Measurements from ENCODE around the gene TM9SF4. TPM values are rescaled to one million over a fixed set of nuclear protein-coding genes. Genes with fewer than 3 reads are reported as not detected.

Gene TM9SF4
- total RNA-seq, 1 experiment from 2014 or later, result 54.4 TPM

DNA sequence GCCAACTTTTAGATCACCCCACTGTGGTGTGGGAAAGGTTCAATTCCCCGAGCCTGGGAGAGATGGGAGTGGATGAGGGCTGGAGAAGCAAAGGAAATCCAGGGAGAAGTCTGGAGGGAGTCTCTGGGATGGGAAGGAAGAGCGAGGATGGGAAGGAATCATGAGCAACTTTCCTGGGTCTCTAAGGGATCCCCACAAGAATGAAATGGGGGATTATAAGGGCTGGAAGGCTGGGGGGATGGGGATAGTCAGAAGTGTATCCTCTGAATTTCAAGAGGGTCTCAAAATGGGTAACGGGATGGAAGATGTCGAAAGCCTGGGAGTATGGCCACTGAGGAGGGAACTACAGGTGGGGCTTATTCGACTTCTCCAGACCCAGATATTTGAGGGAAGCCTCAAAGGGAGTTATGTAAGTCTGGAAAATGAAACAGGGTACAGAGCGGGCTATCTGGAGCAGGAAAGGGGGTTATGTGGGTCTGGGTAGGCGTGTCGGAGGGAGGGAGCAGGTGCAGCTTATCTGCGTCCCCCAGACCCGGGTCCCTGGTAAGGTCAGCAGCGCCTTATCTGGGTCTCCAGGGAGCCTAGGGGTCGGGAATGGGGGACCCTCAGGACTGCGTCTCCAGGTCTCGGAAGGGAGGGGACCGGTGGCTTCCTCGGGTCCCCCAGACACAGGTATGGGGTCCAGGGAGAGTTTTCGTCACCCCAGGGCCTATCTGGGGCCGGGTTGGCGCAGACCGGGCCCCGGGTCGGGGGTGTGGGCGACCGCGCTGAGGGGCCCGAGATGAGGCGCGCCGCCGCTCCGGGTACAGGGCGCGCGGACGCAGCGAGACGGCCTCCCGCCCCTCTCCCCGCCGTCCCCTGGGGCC, 97.5 kb downstream of the TM9SF4 start:
- no TSS peak for BruUV-seq (replicated peaks)
- intact Hi-C loops (cut with micrococcal nuclease; ENCODE audit: unreplicated experiment), result no loop called here

DNA sequence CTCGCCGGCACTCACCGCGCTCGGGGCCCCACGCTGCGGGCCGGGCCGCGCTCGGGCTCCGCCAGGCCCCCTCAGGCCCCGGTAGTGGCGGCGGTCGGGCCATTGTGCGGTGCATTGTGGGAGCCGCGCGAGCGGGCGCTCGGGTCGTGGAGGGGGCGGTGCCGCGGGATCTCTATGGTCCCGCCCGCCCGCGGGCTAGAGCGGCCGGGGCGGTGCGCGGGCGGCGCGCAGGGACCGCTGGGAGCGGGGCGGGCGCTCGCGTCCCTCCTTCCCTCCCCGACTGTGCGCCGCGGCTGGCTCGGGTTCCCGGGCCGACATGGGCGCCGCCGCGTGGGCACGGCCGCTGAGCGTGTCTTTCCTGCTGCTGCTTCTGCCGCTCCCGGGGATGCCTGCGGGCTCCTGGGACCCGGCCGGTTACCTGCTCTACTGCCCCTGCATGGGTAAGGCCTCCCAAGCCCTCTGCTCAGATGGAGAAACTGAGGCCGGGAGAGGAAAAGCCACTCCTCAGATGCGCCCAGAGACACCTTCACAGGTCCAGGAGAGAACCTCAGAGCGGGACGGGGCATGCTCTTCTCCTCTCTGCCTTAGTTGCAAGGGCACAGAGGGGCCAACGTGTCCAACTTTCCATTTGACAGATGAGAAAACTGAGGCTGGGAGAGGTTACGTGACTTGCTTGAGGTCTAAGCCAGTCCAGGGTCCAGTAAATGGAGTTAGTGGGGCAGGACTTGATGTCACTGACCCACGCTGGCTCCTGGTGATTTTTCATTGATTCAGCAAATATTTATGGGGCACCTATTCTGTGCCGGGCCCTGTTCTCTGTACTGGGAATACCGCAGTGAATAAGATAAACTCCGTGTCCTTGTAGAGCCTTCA, 98.3 kb downstream of the TM9SF4 start, which contains the start of the genes PLAGL2 and POFUT1:
Gene PLAGL2, minus strand, starts transcription at position 118 of the 873 bp plus-strand sequence. CDS start 5,565 bp downstream, outside the sequence.
Gene POFUT1, plus strand, starts transcription at position 255 of the 873 bp plus-strand sequence. Its CDS starts 62 bp downstream, at position 317.
- H3K27ac ChIP-seq (ENCODE audit: low read depth, low read length, poor library complexity, severe bottlenecking), result peak within 1 kb of the TSS; percentile 95
- peaks cover 26% of the 10 kb centered on the region for H3K4me1 ChIP-seq (ENCODE audit: insufficient read depth, low read length, poor library complexity, severe bottlenecking)
- DNase-seq (ENCODE audit: low spot score), result peak; percentile 95
- no peak for TF ChIP-seq EZH2 (IDR thresholded peaks at IDR 0.05; ENCODE audit: borderline replicate concordance, low read depth, low read length, poor library complexity, severe bottlenecking)
- TF ChIP-seq, protein P1, sequence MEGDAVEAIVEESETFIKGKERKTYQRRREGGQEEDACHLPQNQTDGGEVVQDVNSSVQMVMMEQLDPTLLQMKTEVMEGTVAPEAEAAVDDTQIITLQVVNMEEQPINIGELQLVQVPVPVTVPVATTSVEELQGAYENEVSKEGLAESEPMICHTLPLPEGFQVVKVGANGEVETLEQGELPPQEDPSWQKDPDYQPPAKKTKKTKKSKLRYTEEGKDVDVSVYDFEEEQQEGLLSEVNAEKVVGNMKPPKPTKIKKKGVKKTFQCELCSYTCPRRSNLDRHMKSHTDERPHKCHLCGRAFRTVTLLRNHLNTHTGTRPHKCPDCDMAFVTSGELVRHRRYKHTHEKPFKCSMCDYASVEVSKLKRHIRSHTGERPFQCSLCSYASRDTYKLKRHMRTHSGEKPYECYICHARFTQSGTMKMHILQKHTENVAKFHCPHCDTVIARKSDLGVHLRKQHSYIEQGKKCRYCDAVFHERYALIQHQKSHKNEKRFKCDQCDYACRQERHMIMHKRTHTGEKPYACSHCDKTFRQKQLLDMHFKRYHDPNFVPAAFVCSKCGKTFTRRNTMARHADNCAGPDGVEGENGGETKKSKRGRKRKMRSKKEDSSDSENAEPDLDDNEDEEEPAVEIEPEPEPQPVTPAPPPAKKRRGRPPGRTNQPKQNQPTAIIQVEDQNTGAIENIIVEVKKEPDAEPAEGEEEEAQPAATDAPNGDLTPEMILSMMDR (conservative IDR thresholded peaks at IDR 0.05; ENCODE audit: low read depth, low read length), result 0 out of 2 replicates have a peak, but pooled peaks have one; percentile 36
- no peaks in the 10 kb centered on the region for H3K9me3 ChIP-seq (ENCODE audit: low read depth, low read length, poor library complexity, severe bottlenecking)
- POLR2A ChIA-PET (ENCODE audit: low non-redundant PET), result no interaction called here
- H3K36me3 ChIP-seq (ENCODE audit: insufficient read depth, low read length, poor library complexity, severe bottlenecking), result peaks cover 24% of the 10 kb centered on the region
- CTCF ChIA-PET, result no interaction called here
- intact Hi-C loops (cut with micrococcal nuclease; ENCODE audit: unreplicated experiment), result no loop called here
- H3K27me3 ChIP-seq (replicated peaks; ENCODE audit: insufficient read depth, low read depth, low read length, poor library complexity), result no peaks in the 10 kb centered on the region
- peak within 1 kb of the TSS; percentile 71 for H3K4me3 ChIP-seq (ENCODE audit: low read depth, low read length, poor library complexity, severe bottlenecking)
- BruUV-seq (replicated peaks), result TSS peak; percentile 47

More for the DNA sequence above, 97.5 kb downstream of the TM9SF4 start:
- Histone ChIP-seq H3K27me3 (replicated peaks; ENCODE audit: insufficient read depth, low read depth, low read length, poor library complexity) (no peaks in the 10 kb centered on the region), H3K36me3 (ENCODE audit: insufficient read depth, low read length, poor library complexity, severe bottlenecking) (peaks cover 25% of the 10 kb centered on the region), H3K27ac (ENCODE audit: low read depth, low read length, poor library complexity, severe bottlenecking) (peak overlapping the region; percentile 95), H3K4me3 (ENCODE audit: low read depth, low read length, poor library complexity, severe bottlenecking) (peak overlapping the region; percentile 71), H3K9me3 (ENCODE audit: low read depth, low read length, poor library complexity, severe bottlenecking) (no peaks in the 10 kb centered on the region), H3K4me1 (ENCODE audit: insufficient read depth, low read length, poor library complexity, severe bottlenecking) (peaks cover 26% of the 10 kb centered on the region)
- TF ChIP-seq EZH2 (IDR thresholded peaks at IDR 0.05; ENCODE audit: borderline replicate concordance, low read depth, low read length, poor library complexity, severe bottlenecking), result no peak
- TF ChIP-seq, protein P1 (conservative IDR thresholded peaks at IDR 0.05; ENCODE audit: low read depth, low read length), result no peak
- ChIA-PET CTCF (no interaction called here), POLR2A (ENCODE audit: low non-redundant PET) (no interaction called here)
- DNase-seq (ENCODE audit: low spot score), result no peak

DNA sequence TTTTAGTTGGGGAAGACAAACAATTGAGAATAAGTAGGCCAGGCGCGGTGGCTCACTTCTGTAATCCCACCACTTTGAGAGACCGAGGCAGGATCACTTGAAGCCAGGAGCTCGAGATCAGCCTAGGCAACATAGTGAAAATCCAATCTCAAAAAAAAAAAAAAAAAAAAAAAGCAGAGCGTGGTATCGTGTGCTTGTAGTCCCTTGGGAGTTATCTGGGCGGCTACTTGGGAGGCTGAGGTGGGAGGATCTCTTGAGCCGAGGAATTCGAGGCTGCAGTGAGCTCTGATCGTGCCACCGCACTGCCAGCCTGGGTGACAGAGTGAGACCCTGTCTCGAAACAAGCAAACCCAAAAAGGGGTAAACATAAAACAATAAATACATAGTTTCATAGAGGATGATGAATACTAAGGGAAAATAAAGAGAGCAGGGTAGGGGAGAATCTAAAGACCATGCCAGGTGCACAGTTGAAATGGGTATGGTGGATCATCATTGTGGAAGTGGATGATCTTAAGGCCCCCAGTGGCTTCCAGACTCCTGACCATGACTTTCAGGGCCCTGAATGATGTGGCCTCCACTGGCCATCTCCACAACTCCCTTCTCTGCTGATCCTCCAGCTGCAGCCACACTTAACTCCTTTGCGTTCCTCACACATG, 99.1 kb downstream of the TM9SF4 start:
- H3K9me3 ChIP-seq (ENCODE audit: low read depth, low read length, poor library complexity, severe bottlenecking), result no peaks in the 10 kb centered on the region
- DNase-seq (ENCODE audit: low spot score), result no peak

More for the DNA sequence above, 99.1 kb downstream of the TM9SF4 start:
- Histone ChIP-seq H3K4me1 (ENCODE audit: insufficient read depth, low read length, poor library complexity, severe bottlenecking) (peaks cover 24% of the 10 kb centered on the region), H3K4me3 (ENCODE audit: low read depth, low read length, poor library complexity, severe bottlenecking) (peak overlapping the region; percentile 71), H3K27ac (ENCODE audit: low read depth, low read length, poor library complexity, severe bottlenecking) (peak overlapping the region; percentile 95), H3K36me3 (ENCODE audit: insufficient read depth, low read length, poor library complexity, severe bottlenecking) (peaks cover 24% of the 10 kb centered on the region), H3K27me3 (replicated peaks; ENCODE audit: insufficient read depth, low read depth, low read length, poor library complexity) (no peaks in the 10 kb centered on the region)
- ChIA-PET POLR2A (ENCODE audit: low non-redundant PET) (no interaction called here), CTCF (no interaction called here)
- intact Hi-C loops (cut with micrococcal nuclease; ENCODE audit: unreplicated experiment), result no loop called here
- BruUV-seq (replicated peaks), result no TSS peak
- TF ChIP-seq EZH2 (IDR thresholded peaks at IDR 0.05; ENCODE audit: borderline replicate concordance, low read depth, low read length, poor library complexity, severe bottlenecking), result no peak
- TF ChIP-seq, protein P1 (conservative IDR thresholded peaks at IDR 0.05; ENCODE audit: low read depth, low read length), result no peak

All from A673 (cell line).